Upper lobe of right lung (tissue), 1 donor: ENCODE data around the gene HHIPL1. TPM values are rescaled to one million over a fixed set of nuclear protein-coding genes. Genes with fewer than 3 reads are reported as not detected.
A peak's percentile ranks its signal among the peaks of the same experiment; 100 is the strongest.

ENCODE experiments used
- ATAC-seq: fragments of 200-7000 bp; cut with Tn5 transposase; one replicate; pipeline ENCODE4 v1.9.1; 2020; ENCODE audit warnings: mild to moderate bottlenecking, moderate library complexity
- DNase-seq: peaks from one replicate; pipeline ENCODE4 v3.0.0-alpha.2; 2020
- H3K27ac ChIP-seq: fragments of 200-600 bp; one replicate; pipeline ENCODE4 v1.8.0; 2022
- H3K27me3 ChIP-seq: fragments of 200-600 bp; one replicate; pipeline ENCODE4 v1.8.0; 2022; ENCODE audit warnings: mild to moderate bottlenecking
- H3K36me3 ChIP-seq: fragments of 200-600 bp; one replicate; pipeline ENCODE4 v1.8.0; 2022
- H3K4me1 ChIP-seq: fragments of 200-600 bp; one replicate; pipeline ENCODE4 v1.8.0; 2022
- H3K4me3 ChIP-seq: fragments of 200-600 bp; one replicate; pipeline ENCODE4 v1.8.0; 2022; ENCODE audit warnings: mild to moderate bottlenecking
- H3K9me3 ChIP-seq: fragments of 200-600 bp; one replicate; pipeline ENCODE4 v1.8.0; 2022
- intact Hi-C: fragments of 100-400 bp; cut with DNase I; formaldehyde crosslinking; loops from one replicate; pipeline ENCODE4 v1.11.0; 2022
- total RNA-seq: library from RNA; stranded (reverse); fragmentation: NEBNext Ultra II Directional; extraction: Animal tissue kit (Norgen Biotek cat#: 25700); gene quantifications from one replicate; pipeline ENCODE4 v1.2.1, GENCODE V29; 2021
- TF ChIP-seq, protein P1 (sequence below): fragments of 200-600 bp; IDR thresholded peaks from one replicate; pipeline ENCODE4 v1.8.0; 2022; ENCODE audit warnings: antibody characterized with exemption
- donor health status: DM: no; HTN: yes; CAD: no; lungs with severe emphysema.

Gene HHIPL1
- total RNA-seq, 1 donor from 2014 or later, result 1.6 TPM

DNA sequence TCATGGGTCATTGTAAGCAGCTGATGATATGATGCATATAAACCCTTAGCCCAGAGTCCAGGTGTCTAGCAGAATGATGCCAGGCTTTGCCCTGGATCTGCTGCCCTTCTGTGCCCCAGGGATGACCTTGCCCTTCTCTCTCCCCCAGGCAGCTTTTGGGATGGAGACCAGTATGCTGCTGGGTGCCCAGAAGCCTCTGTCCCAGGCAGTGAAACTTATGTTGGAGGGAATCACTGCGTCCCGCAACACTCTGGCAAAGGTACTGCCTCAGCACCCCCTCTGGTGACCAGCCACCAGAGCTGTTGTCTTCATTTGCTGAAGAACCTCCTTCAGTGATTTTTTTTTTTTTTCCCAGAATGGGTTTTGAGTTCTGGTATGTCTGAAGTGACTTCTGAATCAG lies 62.5 kb downstream of the HHIPL1 start:
- H3K27me3 ChIP-seq, result no peaks in the 10 kb centered on the region
- no peak for DNase-seq
- H3K36me3 ChIP-seq, result no peaks in the 10 kb centered on the region
- no peak for ATAC-seq
- no peaks in the 10 kb centered on the region for H3K4me1 ChIP-seq
- no peak overlapping the region for H3K27ac ChIP-seq
- H3K4me3 ChIP-seq, result no peak overlapping the region
- TF ChIP-seq, protein P1, sequence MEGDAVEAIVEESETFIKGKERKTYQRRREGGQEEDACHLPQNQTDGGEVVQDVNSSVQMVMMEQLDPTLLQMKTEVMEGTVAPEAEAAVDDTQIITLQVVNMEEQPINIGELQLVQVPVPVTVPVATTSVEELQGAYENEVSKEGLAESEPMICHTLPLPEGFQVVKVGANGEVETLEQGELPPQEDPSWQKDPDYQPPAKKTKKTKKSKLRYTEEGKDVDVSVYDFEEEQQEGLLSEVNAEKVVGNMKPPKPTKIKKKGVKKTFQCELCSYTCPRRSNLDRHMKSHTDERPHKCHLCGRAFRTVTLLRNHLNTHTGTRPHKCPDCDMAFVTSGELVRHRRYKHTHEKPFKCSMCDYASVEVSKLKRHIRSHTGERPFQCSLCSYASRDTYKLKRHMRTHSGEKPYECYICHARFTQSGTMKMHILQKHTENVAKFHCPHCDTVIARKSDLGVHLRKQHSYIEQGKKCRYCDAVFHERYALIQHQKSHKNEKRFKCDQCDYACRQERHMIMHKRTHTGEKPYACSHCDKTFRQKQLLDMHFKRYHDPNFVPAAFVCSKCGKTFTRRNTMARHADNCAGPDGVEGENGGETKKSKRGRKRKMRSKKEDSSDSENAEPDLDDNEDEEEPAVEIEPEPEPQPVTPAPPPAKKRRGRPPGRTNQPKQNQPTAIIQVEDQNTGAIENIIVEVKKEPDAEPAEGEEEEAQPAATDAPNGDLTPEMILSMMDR, result no peak
- H3K9me3 ChIP-seq, result peaks cover 3% of the 10 kb centered on the region
- intact Hi-C loops, result no loop called here

DNA sequence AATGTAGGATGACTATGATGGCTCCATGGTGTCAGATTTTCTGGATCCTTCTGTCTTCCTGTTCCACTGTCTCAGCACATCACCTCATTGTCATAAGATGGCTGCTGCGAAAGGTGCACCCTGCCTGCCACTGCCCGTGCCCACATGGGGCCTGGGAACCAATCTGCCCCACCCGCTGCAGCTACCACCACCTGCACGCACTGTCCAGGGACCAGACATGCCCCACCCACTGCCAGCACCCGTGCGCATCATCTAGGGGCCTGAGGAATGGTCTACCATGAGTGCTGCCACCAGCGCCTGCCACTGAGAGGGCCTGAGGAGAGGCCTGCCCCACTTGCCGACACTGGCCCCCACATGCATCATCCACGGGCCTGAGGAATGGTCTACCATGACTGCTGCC lies 63.0 kb downstream of the HHIPL1 start:
- Histone ChIP-seq H3K27me3 (no peaks in the 10 kb centered on the region), H3K9me3 (peaks cover 3% of the 10 kb centered on the region), H3K27ac (no peak overlapping the region), H3K4me1 (no peaks in the 10 kb centered on the region), H3K36me3 (no peaks in the 10 kb centered on the region), H3K4me3 (no peak overlapping the region)
- ATAC-seq (no peak), DNase-seq (no peak)
- TF ChIP-seq, protein P1, result no peak
- intact Hi-C loops, result no loop called here

GRCh38 chr14:99708449-99708848 lies 63.5 kb downstream of the HHIPL1 start:
- Histone ChIP-seq H3K36me3 (no peaks in the 10 kb centered on the region), H3K4me1 (no peaks in the 10 kb centered on the region), H3K27me3 (no peaks in the 10 kb centered on the region), H3K27ac (no peak overlapping the region), H3K9me3 (no peaks in the 10 kb centered on the region), H3K4me3 (no peak overlapping the region)
- DNase-seq, result no peak
- intact Hi-C loops, result no loop called here
- no peak for ATAC-seq
- TF ChIP-seq, protein P1, result no peak

- H3K9me3 ChIP-seq, result no peaks in the 10 kb centered on the region
- H3K27ac ChIP-seq, result no peak overlapping the region
- H3K36me3 ChIP-seq, result no peaks in the 10 kb centered on the region
- DNase-seq (no peak), ATAC-seq (no peak)
- H3K4me3 ChIP-seq, result no peak overlapping the region
- intact Hi-C loops, result no loop called here
- H3K27me3 ChIP-seq, result no peaks in the 10 kb centered on the region
- TF ChIP-seq, protein P1, result no peak
- H3K4me1 ChIP-seq, result no peaks in the 10 kb centered on the region
Measured at GRCh38 chr14:99713972-99714371, 69.0 kb downstream of the HHIPL1 start.

GRCh38 chr14:99715266-99716000 lies 70.5 kb downstream of the HHIPL1 start:
- Histone ChIP-seq H3K4me3 (no peak overlapping the region), H3K9me3 (no peaks in the 10 kb centered on the region), H3K36me3 (no peaks in the 10 kb centered on the region), H3K27ac (no peak overlapping the region), H3K27me3 (no peaks in the 10 kb centered on the region), H3K4me1 (no peaks in the 10 kb centered on the region)
- TF ChIP-seq, protein P1, result no peak
- ATAC-seq (no peak), DNase-seq (peak; percentile 51)
- intact Hi-C loops, result no loop called here
